ENCODE measurements around the gene RNPEPL1.

- TF ChIP-seq ZNF391 (tag by site-specific recombination; IDR thresholded peaks at IDR 0.05; ENCODE audit: borderline replicate concordance, low read depth) (no peak), ZNF174 (tag by site-specific recombination; IDR thresholded peaks at IDR 0.05) (no peak), MYNN (tag by site-specific recombination; IDR thresholded peaks at IDR 0.05; ENCODE audit: borderline replicate concordance) (no peak), TCF7L2 (IDR thresholded peaks at IDR 0.05; ENCODE audit: borderline replicate concordance, low read depth, low read length) (no peak), SP7 (tag by site-specific recombination; IDR thresholded peaks at IDR 0.05) (no peak), CTCF (tag by site-specific recombination; IDR thresholded peaks at IDR 0.05) (no peak), TRIM28 (IDR thresholded peaks at IDR 0.05; ENCODE audit: borderline replicate concordance, low read length) (no peak), ZSCAN16 (tag by site-specific recombination; IDR thresholded peaks at IDR 0.05) (no peak), ZNF239 (tag by site-specific recombination; IDR thresholded peaks at IDR 0.05) (no peak), HOXA7 (CRISPR knock-in tag; IDR thresholded peaks at IDR 0.05; ENCODE audit: borderline replicate concordance) (no peak), KLF16 (tag by site-specific recombination; IDR thresholded peaks at IDR 0.05) (no peak), MEIS1 (CRISPR knock-in tag; IDR thresholded peaks at IDR 0.05; ENCODE audit: borderline replicate concordance) (no peak), ZNF510 (tag by site-specific recombination; IDR thresholded peaks at IDR 0.05; ENCODE audit: insufficient replicate concordance) (no peak)
These were observed 30.1 kb upstream of the RNPEPL1 start for GRCh38 chr2:240538031-240538780.
